Common myeloid progenitor, CD34-positive (primary cell): ENCODE results near the gene BCR.

Source experiments
- CTCF ChIA-PET: fragments of 350-600 bp; sonication (Branson Sonifier 250); formaldehyde crosslinking; loops from one replicate; lab custom pipeline; 2021; ENCODE audit warnings: antibody characterized with exemption; lab: Charles Lee
- POLR2A ChIA-PET: fragments of 350-600 bp; sonication (Branson Sonifier 250); formaldehyde crosslinking; loops from one replicate; lab custom pipeline; 2021; ENCODE audit warnings: antibody characterized with exemption; lab: Charles Lee
- DNase-seq, 3 donors: peaks; one replicate each; pipeline versions ENCODE4 v3.0.0 to v3.0.0-alpha.2; 2013
- H3K27ac ChIP-seq, 2 experiments: 1 replicate in 1 of 2; 2 replicates in 1 of 2; pipeline ENCODE4 v1.7.0; 2013; ENCODE audit warnings: inconsistent platforms in 2 of 2, low read length in 2 of 2, mild to moderate bottlenecking in 2 of 2, low read depth in 1 of 2, moderate library complexity in 1 of 2; ENCODE audit not compliant: severe bottlenecking in 2 of 2, insufficient read depth in 1 of 2, poor library complexity in 1 of 2
- H3K27me3 ChIP-seq, 5 experiments: replicated peaks in 2 of 5; 1 replicate in 3 of 5; 2 replicates in 2 of 5; pipeline versions ENCODE4 v1.6.1 to v1.7.0; 2013; ENCODE audit warnings: low read length in 4 of 5, mild to moderate bottlenecking in 2 of 5, moderate library complexity in 2 of 5, inconsistent platforms in 1 of 5; ENCODE audit not compliant: insufficient read depth in 5 of 5, control insufficient read depth in 4 of 5
- H3K36me3 ChIP-seq, 4 experiments: 1 replicate in 2 of 4; 2 replicates in 2 of 4; pipeline versions ENCODE4 v1.6.1 to v1.7.0; 2013; ENCODE audit warnings: low read length in 3 of 4, control low read depth in 1 of 4, mild to moderate bottlenecking in 1 of 4; ENCODE audit not compliant: control insufficient read depth in 4 of 4, insufficient read depth in 4 of 4
- H3K4me1 ChIP-seq, 4 experiments: 1 replicate in 3 of 4; 2 replicates in 1 of 4; pipeline versions ENCODE4 v1.6.1 to v1.7.1; 2013; ENCODE audit warnings: low read length in 3 of 4, mild to moderate bottlenecking in 3 of 4, control low read depth in 1 of 4, inconsistent platforms in 1 of 4, moderate library complexity in 1 of 4; ENCODE audit not compliant: control insufficient read depth in 4 of 4, insufficient read depth in 4 of 4; ENCODE audit errors: control extremely low read depth in 1 of 4
- H3K4me3 ChIP-seq, 7 experiments: 1 replicate in 4 of 7; 2 replicates in 3 of 7; pipeline versions ENCODE4 v1.5.1 to v1.7.0; 2013; ENCODE audit warnings: mild to moderate bottlenecking in 7 of 7, low read length in 6 of 7, moderate library complexity in 6 of 7, inconsistent platforms in 2 of 7, low read depth in 2 of 7, control low read depth in 1 of 7; ENCODE audit not compliant: insufficient read depth in 4 of 7, control insufficient read depth in 1 of 7; ENCODE audit errors: extremely low read depth in 1 of 7
- H3K9me3 ChIP-seq, 5 experiments: 1 replicate in 4 of 5; 2 replicates in 1 of 5; pipeline versions ENCODE4 v1.6.1 to v1.7.1; 2013; ENCODE audit warnings: low read length in 4 of 5, mild to moderate bottlenecking in 2 of 5, inconsistent platforms in 1 of 5, low read depth in 1 of 5, moderate library complexity in 1 of 5; ENCODE audit not compliant: control insufficient read depth in 4 of 5, insufficient read depth in 2 of 5; ENCODE audit errors: control extremely low read depth in 1 of 5
- WGBS: methylation state at CpG from one replicate; pipeline ENCODE4 v1.1.5; 2013; ENCODE audit not compliant: insufficient coverage; 5-methylcytosine and 5-hydroxymethylcytosine counted together

The BCR gene

DNA sequence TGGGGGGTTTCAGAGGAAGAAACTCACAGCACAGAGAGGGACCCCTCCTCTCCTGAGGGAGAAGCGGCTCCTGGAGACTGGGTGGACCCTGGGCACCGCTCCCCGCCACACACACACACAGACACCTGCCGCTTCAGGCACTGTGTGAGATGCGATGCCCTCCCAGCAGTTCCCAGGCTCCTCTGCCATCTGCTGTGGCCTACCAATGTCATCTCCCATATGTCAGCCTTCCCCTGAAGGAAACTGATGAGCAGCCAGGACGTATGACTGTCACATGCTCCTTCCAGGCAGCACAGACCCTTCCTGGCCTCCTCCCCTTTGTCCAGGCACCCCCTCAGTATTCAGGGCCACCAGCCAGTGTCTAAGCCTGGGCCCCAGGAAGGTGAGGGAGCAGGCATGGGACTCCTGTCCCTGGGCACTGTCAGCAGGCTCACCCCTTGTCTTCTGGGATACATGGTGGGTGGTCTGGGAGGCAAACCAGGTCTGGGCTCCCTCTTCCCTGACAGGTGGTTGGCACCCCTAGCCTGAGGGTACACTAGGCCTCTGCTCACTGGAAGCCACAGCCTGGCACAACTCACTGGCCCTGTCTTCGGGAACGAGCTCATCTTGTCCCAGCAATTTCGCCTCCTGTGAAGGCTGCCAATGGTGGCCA lies 11.8 kb upstream of the BCR start:
- Histone ChIP-seq H3K9me3 (peaks cover 0 to 2% (median 0%) of the 10 kb centered on the region in 5 experiments), H3K36me3 (no peaks in the 10 kb centered on the region), H3K27ac (no peak overlapping the region), H3K4me1 (no peaks in the 10 kb centered on the region), H3K4me3 (no peak overlapping the region), H3K27me3 (no peaks in the 10 kb centered on the region)
- ChIA-PET CTCF (interaction anchor here (0.8 to 1.9 kb wide), 2 partner anchors 12 to 121 kb away, joined by 3 to 5 read pairs; no protein-coding TSS in a partner anchor), POLR2A (no interaction called here)
- no peak for DNase-seq
- WGBS: 93% methylated on average over 6 of the region's 9 CpGs

DNA sequence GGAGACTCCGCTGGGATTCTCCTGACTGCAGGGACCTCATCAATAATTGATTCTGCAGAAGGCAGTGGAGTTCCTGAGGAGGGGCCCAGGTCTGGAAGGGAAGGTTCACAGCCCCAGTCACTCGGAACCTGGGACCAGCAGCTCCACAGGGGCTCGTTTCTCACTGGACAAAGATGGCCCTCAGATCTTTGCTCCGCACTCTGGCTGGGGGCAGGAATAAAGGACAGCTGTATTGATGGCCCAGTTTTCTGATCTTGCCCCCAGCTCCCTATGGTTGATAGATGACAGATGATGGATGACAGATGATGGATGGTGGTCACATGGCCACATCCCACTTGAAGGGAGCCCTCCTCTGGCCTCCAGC lies 11.3 kb upstream of the BCR start:
- Histone ChIP-seq H3K27ac (no peak overlapping the region), H3K36me3 (no peaks in the 10 kb centered on the region), H3K4me1 (peaks cover 0 to under 1% (median 0%) of the 10 kb centered on the region in 4 experiments), H3K27me3 (no peaks in the 10 kb centered on the region), H3K9me3 (peaks cover 0 to 2% (median 0%) of the 10 kb centered on the region in 5 experiments), H3K4me3 (no peak overlapping the region)
- WGBS: 88% methylated on average over 4 of the region's 4 CpGs
- ChIA-PET POLR2A (no interaction called here), CTCF (interaction anchor here (0.8 kb wide), 1 partner anchor 13 kb away, joined by 3 read pairs; no protein-coding TSS in a partner anchor)
- DNase-seq: no peak

GRCh38 chr22:23175817-23176644 lies 4.3 kb upstream of the BCR start:
- Histone ChIP-seq H3K27me3 (no peaks in the 10 kb centered on the region), H3K4me3 (no peak overlapping the region), H3K9me3 (peaks cover 0 to 18% (median 4%) of the 10 kb centered on the region in 5 experiments), H3K27ac (no peak overlapping the region), H3K4me1 (peaks cover 0 to 33% (median 22%) of the 10 kb centered on the region in 4 experiments), H3K36me3 (no peaks in the 10 kb centered on the region)
- WGBS: 99% methylated on average over 9 of the region's 10 CpGs
- ChIA-PET POLR2A (interaction anchor here (0.5 to 1.1 kb wide), 2 partner anchors 10 to 49 kb away, joined by 3 to 4 read pairs; no protein-coding TSS in a partner anchor), CTCF (interaction anchor here (0.9 to 8.4 kb wide), 25 partner anchors 13 to 219 kb away, joined by 3 to 80 read pairs (median 6); partner anchors contain the start of gene RAB36)
- DNase-seq: peak in 1 of 3 donors; percentile 50

DNA sequence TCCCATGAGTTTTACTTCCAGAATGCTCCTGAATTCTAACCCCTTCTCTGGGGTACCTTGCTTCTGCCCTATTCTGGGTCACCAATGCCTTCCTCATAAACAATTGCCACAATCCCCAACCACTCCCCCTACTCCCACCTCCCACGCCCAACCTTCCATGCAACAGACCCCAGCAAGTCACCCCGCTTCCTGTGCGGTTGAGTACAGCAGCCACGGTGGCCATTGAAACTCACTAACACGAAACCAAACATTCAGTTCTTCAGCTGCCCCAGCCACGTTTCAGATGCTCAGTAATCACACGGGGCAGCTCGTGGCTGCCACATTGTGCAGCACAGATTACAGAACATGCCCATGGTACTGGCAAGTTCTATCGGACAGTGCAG lies 3.7 kb upstream of the BCR start:
- CTCF ChIA-PET: interaction anchor here (0.9 to 8.4 kb wide), 25 partner anchors 11 to 220 kb away, joined by 3 to 80 read pairs (median 7); partner anchors contain the start of gene RAB36
- Histone ChIP-seq H3K4me3 (no peak overlapping the region), H3K4me1 (peaks cover 0 to 36% (median 26%) of the 10 kb centered on the region in 4 experiments), H3K9me3 (peaks cover 0 to 18% (median 4%) of the 10 kb centered on the region in 5 experiments), H3K27ac (no peak overlapping the region), H3K36me3 (peaks cover 0 to 5% (median 2%) of the 10 kb centered on the region in 4 experiments), H3K27me3 (no peaks in the 10 kb centered on the region)
- POLR2A ChIA-PET: interaction anchor here (1.1 kb wide), 1 partner anchor 11 kb away, joined by 4 read pairs; no protein-coding TSS in a partner anchor
- 85% methylated on average over 9 of the region's 9 CpGs for WGBS
- no peak for DNase-seq

DNA sequence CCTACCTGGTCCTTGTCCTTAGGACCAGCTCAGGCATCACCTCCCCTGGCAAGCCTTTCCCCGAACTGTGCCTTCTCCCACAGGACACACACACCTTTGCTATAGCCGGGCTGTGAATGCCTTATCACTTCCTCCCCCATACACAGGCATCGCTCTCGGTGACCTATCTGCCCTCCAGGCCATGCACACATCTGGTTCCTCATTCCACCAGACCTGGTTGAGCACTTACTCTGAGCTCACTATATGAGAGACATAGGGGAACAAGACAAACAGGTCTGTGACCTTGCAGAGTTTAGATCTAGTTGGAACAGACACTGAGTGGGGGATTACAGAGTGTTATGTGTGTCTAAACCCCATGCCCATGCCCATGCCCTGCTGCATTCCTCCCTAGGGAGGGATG lies 3.1 kb upstream of the BCR start:
- 17% methylated on average over 4 of the region's 4 CpGs for WGBS

DNA sequence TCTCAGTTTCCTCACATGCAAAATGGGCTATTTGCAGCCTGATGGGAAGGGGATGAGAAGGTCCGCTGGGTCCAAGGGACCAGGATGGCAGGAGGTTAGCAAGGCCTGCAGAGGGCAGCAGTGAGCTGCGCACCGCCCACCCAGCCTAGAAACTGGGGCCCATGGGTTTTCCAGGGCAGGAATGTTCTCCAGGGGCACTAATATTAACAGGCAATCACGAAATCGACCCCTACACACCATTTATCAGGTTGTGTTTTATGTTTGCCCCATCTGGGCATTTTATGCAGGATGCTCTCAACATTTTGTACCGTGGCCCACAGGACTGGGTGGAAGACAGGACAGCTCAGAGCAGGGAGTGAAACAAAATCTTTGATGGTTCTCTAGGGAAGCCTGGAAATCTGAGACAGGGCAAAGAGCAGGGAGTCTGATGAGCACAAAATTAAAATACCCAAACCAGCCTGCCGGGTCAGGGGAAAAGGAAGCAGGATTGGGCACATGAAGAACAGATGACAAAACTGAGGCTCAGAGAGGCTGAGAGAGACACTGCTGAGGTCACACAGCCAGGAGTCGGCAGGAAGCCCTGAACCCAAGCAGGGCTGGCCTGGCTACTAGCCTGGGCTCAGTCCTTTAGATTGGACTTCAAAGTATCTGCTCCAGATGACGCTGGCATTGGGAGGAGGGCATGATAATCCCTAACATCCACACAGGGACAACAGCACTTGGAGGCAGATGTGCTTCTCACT lies 1.6 kb upstream of the BCR start:
- H3K4me1 ChIP-seq: peaks cover 8 to 55% (median 41%) of the 10 kb centered on the region in 4 experiments
- no peaks in the 10 kb centered on the region for H3K27me3 ChIP-seq
- no peak overlapping the region for H3K27ac ChIP-seq
- peak; percentile 54 to 72 (median 63) for DNase-seq
- ChIA-PET CTCF (interaction anchor here (0.5 to 8.4 kb wide), 26 partner anchors 29 to 116 kb away, joined by 3 to 80 read pairs (median 6); no protein-coding TSS in a partner anchor), POLR2A (interaction anchor here (0.6 kb wide), 1 partner anchor 103 kb away, joined by 3 read pairs; no protein-coding TSS in a partner anchor)
- peak overlapping the region in 2 of 7 experiments; percentile 6 to 78 for H3K4me3 ChIP-seq
- 44% methylated on average over 7 of the region's 9 CpGs for WGBS
- H3K9me3 ChIP-seq: peaks cover 0 to 18% (median 4%) of the 10 kb centered on the region in 5 experiments
- peaks cover 0 to 23% (median 9%) of the 10 kb centered on the region in 4 experiments for H3K36me3 ChIP-seq

More for the DNA sequence above, 3.1 kb upstream of the BCR start:
- CTCF ChIA-PET: interaction anchor here (0.9 to 8.4 kb wide), 22 partner anchors 11 to 220 kb away, joined by 3 to 80 read pairs (median 7); no protein-coding TSS in a partner anchor
- Histone ChIP-seq H3K9me3 (peaks cover 0 to 18% (median 4%) of the 10 kb centered on the region in 5 experiments), H3K27me3 (no peaks in the 10 kb centered on the region), H3K36me3 (peaks cover 0 to 10% (median 8%) of the 10 kb centered on the region in 4 experiments), H3K4me1 (peaks cover 1 to 42% (median 31%) of the 10 kb centered on the region in 4 experiments), H3K4me3 (no peak overlapping the region), H3K27ac (peak overlapping the region in 1 of 2 experiments; percentile 30)
- DNase-seq: peak; percentile 30 to 72 (median 71)
- POLR2A ChIA-PET: interaction anchor here (0.6 kb wide), 1 partner anchor 186 kb away, joined by 3 read pairs; no protein-coding TSS in a partner anchor
